GM19351 (cell line): Measurements from ENCODE around the gene SNRNP25.

ENCODE experiments used
- ATAC-seq: cut with Tn5 transposase; IDR thresholded peaks from one replicate; pipeline ENCODE4 v1.9.1; 2021; ENCODE audit warnings: mild to moderate bottlenecking, moderate library complexity; ENCODE audit not compliant: unreplicated experiment

Gene SNRNP25

DNA sequence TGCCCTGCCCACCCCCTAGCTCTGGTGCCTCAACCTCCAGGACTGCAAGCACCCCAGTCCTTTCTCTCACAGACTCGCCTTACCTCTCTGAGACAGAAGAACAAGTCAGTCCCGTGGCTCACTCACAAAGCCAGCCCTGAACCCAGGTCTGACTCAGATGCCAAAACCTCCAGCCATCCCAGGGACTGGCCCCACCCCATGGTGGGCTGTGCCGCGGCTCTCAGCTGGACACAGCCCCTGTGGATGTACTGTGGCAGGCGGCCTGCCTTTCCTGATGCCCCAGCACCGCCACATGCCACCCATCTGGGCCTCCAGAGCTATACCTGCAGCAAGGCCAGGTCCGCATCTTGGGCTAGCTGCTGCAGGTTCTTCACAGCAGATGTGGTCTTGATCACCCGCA, 44.2 kb downstream of the SNRNP25 start:
- no peak for ATAC-seq

DNA sequence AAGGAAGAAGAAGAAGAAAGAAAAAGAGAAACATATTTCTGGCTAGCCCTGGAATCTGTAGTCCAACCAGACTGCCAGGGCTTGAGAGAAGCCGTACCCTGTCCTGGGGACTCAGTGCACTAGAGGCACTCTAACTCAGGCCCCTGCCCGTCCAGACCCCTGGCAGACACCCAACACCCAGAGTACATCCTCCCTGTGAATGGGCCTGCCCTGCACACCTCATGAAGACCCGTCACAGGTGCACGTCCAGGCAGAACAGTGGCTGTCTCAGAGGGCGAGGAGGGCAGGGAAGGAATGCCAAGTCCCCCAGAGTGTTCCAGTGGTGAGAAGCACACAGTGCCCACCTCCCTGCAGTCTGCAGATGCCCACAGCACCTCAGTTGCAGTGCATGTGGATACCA, 47.4 kb downstream of the SNRNP25 start:
- no peak for ATAC-seq

DNA sequence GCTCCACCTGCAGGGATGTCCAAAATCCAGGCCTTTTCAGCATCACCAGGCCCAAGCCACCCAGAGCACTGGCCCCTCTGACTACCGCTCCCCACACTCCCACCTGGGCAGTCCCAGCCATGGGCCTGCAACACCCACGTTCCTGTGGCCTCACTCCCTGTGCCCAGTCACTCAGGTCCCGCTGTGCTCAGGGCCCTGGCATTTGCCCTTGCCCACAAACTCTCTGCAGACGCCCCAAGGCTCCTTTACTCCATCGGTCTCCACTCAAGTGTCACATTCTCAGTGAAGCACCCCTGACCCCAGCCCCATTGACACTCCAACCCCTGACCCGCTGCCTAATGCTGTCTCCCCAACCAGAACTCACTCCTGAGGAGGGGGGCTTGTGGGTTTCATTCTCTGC, 48.0 kb downstream of the SNRNP25 start:
- ATAC-seq = no peak

DNA sequence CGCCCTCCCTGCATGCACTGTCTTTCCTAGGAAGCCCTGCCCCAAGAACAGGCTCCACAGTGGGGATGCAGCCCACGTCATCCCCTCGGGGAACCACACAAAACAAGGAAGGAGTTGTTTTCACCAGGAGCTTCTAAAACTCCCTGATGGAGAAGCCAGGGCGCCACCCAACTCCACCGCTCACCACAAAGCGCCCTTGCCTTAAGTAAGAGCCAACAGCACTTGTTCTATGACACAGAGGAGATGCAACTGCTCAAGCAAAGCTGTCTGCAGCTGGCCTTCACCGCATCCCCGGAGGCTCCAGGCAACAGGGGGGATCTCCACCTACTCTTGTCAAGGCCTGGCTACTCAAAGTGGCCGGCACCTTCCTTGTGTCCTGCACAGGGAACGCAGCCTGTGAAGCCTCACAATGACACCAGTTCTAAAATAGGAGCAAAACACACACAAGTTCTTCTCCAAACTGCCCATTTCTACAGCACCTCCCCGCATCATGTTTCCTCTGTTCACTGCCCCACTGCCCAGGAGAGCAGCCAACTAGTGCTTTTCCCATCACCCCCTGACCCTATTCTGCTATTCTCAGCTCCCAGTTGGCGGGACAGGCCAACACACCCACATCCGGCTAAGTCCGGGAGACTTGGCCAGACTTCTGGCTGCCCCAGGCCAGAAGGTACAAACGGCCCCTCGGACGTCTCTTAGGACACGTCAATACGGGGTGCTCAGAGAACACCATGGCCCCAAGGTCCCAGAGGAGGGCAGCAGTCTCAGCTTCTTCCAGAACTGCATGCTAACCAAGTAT, 48.6 kb downstream of the SNRNP25 start:
- ATAC-seq = no peak

DNA sequence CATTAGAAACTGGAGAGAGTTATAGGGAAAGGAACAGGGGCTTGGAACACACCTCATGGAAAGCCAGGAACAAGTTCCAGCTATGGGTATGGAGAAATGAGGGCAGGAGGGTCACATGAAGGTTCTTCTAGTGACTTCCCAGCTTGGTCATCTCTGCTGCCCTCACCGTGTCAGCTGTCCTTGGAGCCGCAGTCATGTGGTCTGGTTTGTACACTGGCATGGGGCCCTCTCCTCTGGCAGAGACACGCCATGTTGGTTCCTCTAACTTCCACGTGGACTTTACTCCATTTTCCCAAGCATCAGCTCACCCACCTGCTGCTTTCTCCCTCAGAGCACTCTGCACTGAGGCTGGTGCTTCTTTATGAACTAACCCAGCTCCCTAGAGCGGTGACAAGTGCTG, 50.7 kb downstream of the SNRNP25 start:
- no peak for ATAC-seq

DNA sequence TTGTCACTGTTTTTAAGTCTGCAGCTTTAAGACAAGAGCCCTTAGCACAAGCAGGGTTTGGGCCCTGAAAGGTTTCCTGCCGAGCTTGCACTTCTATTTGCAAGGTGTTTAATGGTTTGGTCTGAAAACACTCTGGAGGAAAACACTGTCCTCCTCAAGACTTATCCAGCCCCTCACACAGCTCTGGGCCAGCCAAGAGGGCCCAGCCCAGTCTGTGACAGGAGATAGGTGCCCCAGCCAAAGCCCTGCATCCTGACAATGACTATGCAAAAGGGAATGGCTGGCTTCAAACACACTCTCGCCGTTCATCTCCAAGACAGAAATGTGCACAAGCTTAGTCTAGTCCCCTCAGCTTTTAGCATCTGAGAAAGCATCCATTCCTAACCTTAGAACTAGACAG, 51.3 kb downstream of the SNRNP25 start:
- ATAC-seq = no peak

DNA sequence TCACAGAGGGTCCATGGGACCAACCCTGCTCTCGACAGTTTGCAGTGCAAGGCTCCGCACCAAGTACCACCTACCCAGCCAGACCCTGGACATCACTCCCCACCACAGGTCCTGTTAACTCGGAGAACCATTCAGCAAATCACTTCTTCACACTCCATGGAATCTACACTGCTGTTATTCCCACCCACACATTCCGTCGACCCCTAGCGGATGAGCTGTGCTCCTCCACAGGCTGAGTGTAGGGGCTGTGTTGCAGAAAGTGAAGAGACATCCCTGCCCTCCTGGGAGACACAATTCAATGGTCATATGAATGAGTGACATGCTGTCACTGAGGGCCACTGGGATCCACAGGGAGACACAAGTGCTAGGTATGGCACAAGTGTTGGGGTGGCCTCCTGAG, 51.9 kb downstream of the SNRNP25 start:
- ATAC-seq = no peak

DNA sequence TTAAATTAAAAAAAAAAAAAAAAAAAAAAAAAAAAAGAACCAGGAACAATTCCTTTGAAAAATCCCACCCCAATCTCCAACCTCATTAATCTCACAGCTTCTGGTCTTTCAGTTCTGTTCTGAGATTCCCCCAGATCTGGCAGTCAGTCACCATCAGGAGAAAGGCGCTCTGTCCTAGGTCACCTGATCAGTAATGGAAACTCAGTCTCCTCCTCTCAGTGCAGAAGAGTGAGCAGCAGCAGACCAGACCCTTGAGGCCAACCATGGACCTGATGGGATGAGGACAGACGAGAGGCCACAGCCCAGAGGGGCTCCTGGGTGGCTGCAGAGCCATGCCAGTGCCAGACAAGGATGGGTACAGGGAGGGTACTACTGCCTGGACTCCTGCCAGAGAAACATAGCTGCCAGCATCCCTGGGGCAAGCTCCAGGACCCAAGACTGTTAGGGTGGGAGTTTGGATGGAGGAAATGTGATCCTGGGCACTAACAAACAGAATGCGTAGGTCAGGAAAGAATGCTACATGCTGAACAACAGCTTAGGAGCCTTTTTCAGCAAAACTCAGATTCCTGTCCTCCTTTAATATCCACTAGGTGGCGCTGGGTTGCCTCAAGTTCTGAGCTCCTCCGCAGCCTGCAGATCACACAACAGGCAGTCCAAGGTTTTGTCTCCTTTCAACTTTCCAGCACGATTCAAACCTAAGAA, 53.1 kb downstream of the SNRNP25 start:
- ATAC-seq = no peak
